Hepatocyte (in vitro differentiated cells): ENCODE data around the gene JCAD. TPM values are rescaled to one million over a fixed set of nuclear protein-coding genes. Genes with fewer than 3 reads are reported as not detected.

ENCODE experiments used
- DNase-seq: peaks from one replicate; pipeline ENCODE4 v3.0.0-alpha.2; 2016; ENCODE audit warnings: low spot score
- H2AFZ ChIP-seq: fragments of 200-600 bp; sonication (generic); 2 replicates; pipeline ENCODE4 v1.6.0; 2016; ENCODE audit warnings: antibody characterized with exemption, mild to moderate bottlenecking
- H3K27ac ChIP-seq: fragments of 200-600 bp; sonication (generic); 2 replicates; pipeline ENCODE4 v1.5.1; 2016; ENCODE audit warnings: mild to moderate bottlenecking
- H3K27me3 ChIP-seq: fragments of 200-600 bp; sonication (generic); 2 replicates; pipeline ENCODE4 v1.6.1; 2016
- H3K36me3 ChIP-seq: fragments of 200-600 bp; sonication (generic); replicated peaks from 2 replicates; pipeline ENCODE4 v1.5.1; 2016; ENCODE audit warnings: low read depth; ENCODE audit not compliant: insufficient read depth
- H3K4me1 ChIP-seq: fragments of 200-600 bp; sonication (generic); 2 replicates; pipeline ENCODE4 v1.5.1; 2016; ENCODE audit warnings: mild to moderate bottlenecking, moderate library complexity; ENCODE audit not compliant: insufficient read depth
- H3K4me2 ChIP-seq: fragments of 200-600 bp; sonication (generic); 2 replicates; pipeline ENCODE4 v1.6.0; 2016
- H3K4me3 ChIP-seq: fragments of 200-600 bp; sonication (generic); 2 replicates; pipeline ENCODE4 v1.5.1; 2016; ENCODE audit warnings: mild to moderate bottlenecking
- H3K79me2 ChIP-seq: fragments of 200-600 bp; sonication (generic); 2 replicates; pipeline ENCODE4 v1.6.0; 2017; ENCODE audit warnings: mild to moderate bottlenecking
- H3K9me2 ChIP-seq: fragments of 200-600 bp; sonication (generic); replicated peaks from 2 replicates; pipeline ENCODE4 v1.6.0; 2017; ENCODE audit warnings: mild to moderate bottlenecking; ENCODE audit not compliant: insufficient read depth
- H3K9me3 ChIP-seq: fragments of 200-600 bp; sonication (generic); 2 replicates; pipeline ENCODE4 v1.5.1; 2016; ENCODE audit warnings: low read depth, mild to moderate bottlenecking
- H4K20me1 ChIP-seq: fragments of 200-600 bp; sonication (generic); 2 replicates; pipeline ENCODE4 v1.6.0; 2016; ENCODE audit warnings: mild to moderate bottlenecking; ENCODE audit not compliant: insufficient read depth, poor library complexity, severe bottlenecking
- EZH2 ChIP-seq: fragments of 200-600 bp; sonication (generic); IDR thresholded peaks from 2 replicates; pipeline ENCODE4 v1.6.1; 2016; ENCODE audit warnings: antibody characterized with exemption, mild to moderate bottlenecking, borderline replicate concordance
- EZH2phosphoT487 ChIP-seq: fragments of 200-600 bp; sonication (generic); IDR thresholded peaks from one replicate; pipeline ENCODE4 v1.6.1; 2018; ENCODE audit warnings: antibody characterized with exemption, mild to moderate bottlenecking, low read depth, moderate library complexity; ENCODE audit not compliant: unreplicated experiment, severe bottlenecking
- WGBS: methylation state at CpG from one replicate; pipeline ENCODE4 v1.1.6; 2016; ENCODE audit warnings: low lambda C conversion rate; ENCODE audit errors: missing lambda C conversion rate; 5-methylcytosine and 5-hydroxymethylcytosine counted together
- polyA plus RNA-seq: library from polyadenylated mRNA; unstranded; fragments of >200 nt; fragmentation: Nextera tagmentation; extraction: Ambion mirVana; gene quantifications from 2 replicates; pipeline ENCODE4 v1.2.1, GENCODE V29; 2016
- total RNA-seq: library from RNA; depleted of rRNA; stranded (reverse); fragments of >200 nt; gene quantifications from 2 replicates; pipeline ENCODE4 v1.2.3, GENCODE V29; 2014
- TF ChIP-seq, protein P1 (sequence below): fragments of 200-600 bp; sonication (generic); IDR thresholded peaks from 2 replicates; pipeline ENCODE4 v1.5.1; 2016; ENCODE audit warnings: antibody characterized with exemption, mild to moderate bottlenecking; ENCODE audit not compliant: poor library complexity

Gene JCAD
- total and polyA plus RNA-seq, 2 experiments from 2014 or later, result 7.0 to 12.8 TPM

DNA sequence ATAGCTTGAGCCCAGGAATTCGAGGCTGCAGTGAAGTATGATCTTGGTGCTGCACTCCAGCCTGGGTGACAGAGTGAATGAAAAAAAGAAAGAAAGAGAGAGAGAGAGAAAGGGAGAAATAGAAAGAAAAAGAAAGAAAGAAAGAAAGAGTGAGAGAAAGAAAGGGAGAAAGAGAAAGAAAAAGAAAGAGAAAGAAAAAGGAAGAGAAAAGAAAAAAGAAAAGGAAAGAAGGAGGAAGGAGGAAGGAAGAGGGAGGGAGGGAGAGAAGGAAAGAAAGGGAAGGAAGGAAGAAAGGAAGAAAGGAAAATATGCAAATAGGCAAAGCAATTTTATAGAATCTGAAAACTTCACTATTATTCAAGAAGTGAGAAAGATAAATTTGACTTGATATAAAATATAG is 24.5 kb upstream of the JCAD start:
- TF ChIP-seq, protein P1, sequence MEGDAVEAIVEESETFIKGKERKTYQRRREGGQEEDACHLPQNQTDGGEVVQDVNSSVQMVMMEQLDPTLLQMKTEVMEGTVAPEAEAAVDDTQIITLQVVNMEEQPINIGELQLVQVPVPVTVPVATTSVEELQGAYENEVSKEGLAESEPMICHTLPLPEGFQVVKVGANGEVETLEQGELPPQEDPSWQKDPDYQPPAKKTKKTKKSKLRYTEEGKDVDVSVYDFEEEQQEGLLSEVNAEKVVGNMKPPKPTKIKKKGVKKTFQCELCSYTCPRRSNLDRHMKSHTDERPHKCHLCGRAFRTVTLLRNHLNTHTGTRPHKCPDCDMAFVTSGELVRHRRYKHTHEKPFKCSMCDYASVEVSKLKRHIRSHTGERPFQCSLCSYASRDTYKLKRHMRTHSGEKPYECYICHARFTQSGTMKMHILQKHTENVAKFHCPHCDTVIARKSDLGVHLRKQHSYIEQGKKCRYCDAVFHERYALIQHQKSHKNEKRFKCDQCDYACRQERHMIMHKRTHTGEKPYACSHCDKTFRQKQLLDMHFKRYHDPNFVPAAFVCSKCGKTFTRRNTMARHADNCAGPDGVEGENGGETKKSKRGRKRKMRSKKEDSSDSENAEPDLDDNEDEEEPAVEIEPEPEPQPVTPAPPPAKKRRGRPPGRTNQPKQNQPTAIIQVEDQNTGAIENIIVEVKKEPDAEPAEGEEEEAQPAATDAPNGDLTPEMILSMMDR, result no peak
- no peak for TF ChIP-seq EZH2
- Histone ChIP-seq H4K20me1 (no peaks in the 10 kb centered on the region), H2AFZ (no peak overlapping the region), H3K27ac (no peak overlapping the region), H3K4me1 (no peaks in the 10 kb centered on the region), H3K27me3 (no peaks in the 10 kb centered on the region), H3K36me3 (no peaks in the 10 kb centered on the region), H3K79me2 (no peaks in the 10 kb centered on the region), H3K9me3 (no peaks in the 10 kb centered on the region), H3K4me3 (no peak overlapping the region), H3K4me2 (no peak overlapping the region), H3K9me2 (no peaks in the 10 kb centered on the region)
- no peak for DNase-seq
- whole genome bisulfite sequencing, result 88% methylated on average over 1 of the region's 1 CpG

DNA sequence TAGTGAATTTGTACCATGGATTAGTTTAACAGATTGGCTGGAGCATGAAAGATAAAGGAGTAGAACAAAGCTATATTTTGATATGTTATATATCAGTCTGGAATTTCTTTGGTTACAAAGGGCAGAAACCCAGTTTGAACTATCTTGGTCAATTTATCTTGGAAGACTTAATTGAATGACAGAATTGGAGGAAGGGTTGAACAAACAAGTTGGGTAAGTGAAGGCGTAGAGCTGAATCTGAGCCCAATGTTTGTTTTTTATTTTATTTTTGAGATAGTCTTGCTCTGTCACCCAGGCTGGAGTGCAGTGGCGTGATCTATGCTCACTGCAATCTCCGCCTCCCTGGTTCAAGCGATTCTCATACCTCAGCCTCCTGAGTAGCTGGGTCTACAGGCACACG is 21.8 kb upstream of the JCAD start:
- WGBS, result 95% methylated on average over 5 of the region's 5 CpGs
- Histone ChIP-seq H3K36me3 (no peaks in the 10 kb centered on the region), H3K4me3 (no peak overlapping the region), H3K27me3 (no peaks in the 10 kb centered on the region), H2AFZ (no peak overlapping the region), H3K9me2 (no peaks in the 10 kb centered on the region), H3K9me3 (no peaks in the 10 kb centered on the region), H3K4me2 (no peak overlapping the region), H3K4me1 (no peaks in the 10 kb centered on the region), H3K27ac (no peak overlapping the region), H3K79me2 (no peaks in the 10 kb centered on the region), H4K20me1 (no peaks in the 10 kb centered on the region)
- no peak for DNase-seq
- no peak for TF ChIP-seq EZH2phosphoT487
- TF ChIP-seq EZH2, result no peak
- TF ChIP-seq, protein P1, result no peak

DNA sequence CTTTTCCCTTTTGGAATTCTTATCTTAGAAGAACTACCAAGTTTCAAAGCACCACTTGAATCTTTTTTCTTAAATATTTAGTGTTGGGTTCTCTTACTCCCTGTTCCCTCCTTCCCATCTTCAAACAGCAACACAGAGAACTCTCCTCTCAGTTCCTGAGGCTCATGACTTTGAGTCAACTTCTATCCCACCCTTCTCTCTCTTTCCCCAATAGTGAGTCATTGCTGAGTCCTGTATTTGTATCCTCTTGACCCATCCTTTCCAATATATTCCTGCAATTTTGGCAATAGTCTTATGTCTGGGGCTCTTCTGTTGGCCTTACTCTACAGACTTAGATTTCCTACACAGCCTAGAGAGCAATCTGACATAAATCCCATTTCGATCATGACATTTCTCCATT is 20.8 kb upstream of the JCAD start:
- Histone ChIP-seq H3K4me3 (no peak overlapping the region), H3K27me3 (no peaks in the 10 kb centered on the region), H3K4me2 (no peak overlapping the region), H3K9me3 (no peaks in the 10 kb centered on the region), H3K36me3 (no peaks in the 10 kb centered on the region), H3K9me2 (no peaks in the 10 kb centered on the region), H3K27ac (no peak overlapping the region), H3K4me1 (no peaks in the 10 kb centered on the region), H2AFZ (no peak overlapping the region), H4K20me1 (no peaks in the 10 kb centered on the region), H3K79me2 (no peaks in the 10 kb centered on the region)
- WGBS, result 100% methylated on average over 1 of the region's 1 CpG
- TF ChIP-seq, protein P1, result no peak
- no peak for DNase-seq

DNA sequence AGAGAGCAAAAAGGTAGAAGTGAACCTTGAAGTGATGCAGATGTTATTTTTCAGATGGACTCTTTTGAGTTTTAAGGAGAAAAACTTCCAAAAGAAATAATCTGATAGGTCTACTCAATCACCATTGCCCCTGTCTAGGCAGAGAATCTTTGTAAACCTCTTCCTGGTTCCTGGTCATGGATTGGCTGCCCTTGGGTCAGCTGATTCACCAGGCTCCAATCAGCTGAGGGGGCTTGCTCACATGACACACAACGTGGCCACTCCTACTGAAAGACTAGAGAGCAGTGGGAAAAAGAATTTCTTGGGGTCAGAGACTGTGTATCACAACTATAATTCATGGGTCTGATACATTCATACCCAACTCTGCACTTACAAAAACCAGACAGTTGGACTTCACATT is 20.0 kb upstream of the JCAD start:
- Histone ChIP-seq H3K27ac (no peak overlapping the region), H3K4me3 (no peak overlapping the region), H4K20me1 (no peaks in the 10 kb centered on the region), H3K4me2 (no peak overlapping the region), H3K9me3 (no peaks in the 10 kb centered on the region), H3K27me3 (no peaks in the 10 kb centered on the region), H3K36me3 (no peaks in the 10 kb centered on the region), H3K9me2 (no peaks in the 10 kb centered on the region), H2AFZ (no peak overlapping the region), H3K79me2 (no peaks in the 10 kb centered on the region), H3K4me1 (no peaks in the 10 kb centered on the region)
- DNase-seq, result no peak
- 95% methylated on average over 1 of the region's 1 CpG for WGBS
- TF ChIP-seq EZH2phosphoT487 (no peak), EZH2 (no peak)
- TF ChIP-seq, protein P1, result no peak
